ENCODE data around the gene ATP6V1G2. TPM values are rescaled to one million over a fixed set of nuclear protein-coding genes. Genes with fewer than 3 reads are reported as not detected.

The ATP6V1G2 gene
- total and polyA plus RNA-seq, 2 experiments from 2014 or later, result 1.8 to 2.8 TPM

DNA sequence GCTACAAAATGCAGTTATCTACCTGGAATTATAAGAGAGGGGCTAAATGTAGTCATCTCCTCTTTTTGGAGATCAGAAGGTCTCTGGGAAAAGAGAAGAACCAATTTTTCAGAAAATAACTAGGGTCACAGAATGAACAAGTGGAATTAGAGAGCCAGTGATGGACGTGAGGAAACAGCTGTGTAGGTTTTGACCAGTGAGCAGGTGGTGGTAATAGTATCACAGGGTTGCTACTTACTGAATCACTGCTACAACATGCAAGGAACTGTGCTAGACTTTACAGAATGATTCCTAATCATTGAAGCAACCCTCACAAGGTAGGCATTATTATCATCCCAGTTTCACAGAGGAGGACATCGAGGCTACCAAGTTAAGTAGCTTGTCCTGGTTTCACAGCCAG, 1.7 kb downstream of the ATP6V1G2 start:
- no peaks in the 10 kb centered on the region for H3K27me3 ChIP-seq (replicated peaks; ENCODE audit: insufficient read depth)
- peaks cover 59% of the 10 kb centered on the region for H3K79me2 ChIP-seq (ENCODE audit: insufficient read depth)
- H3K9ac ChIP-seq, result no peak overlapping the region
- H3K4me2 ChIP-seq (ENCODE audit: unreplicated experiment), result no peak overlapping the region
- peaks cover 13% of the 10 kb centered on the region; the same call in 1 of the 2 replicates for H4K20me1 ChIP-seq (ENCODE audit: insufficient read depth)
- H3K9me2 ChIP-seq (ENCODE audit: insufficient read depth), result no peaks in the 10 kb centered on the region
- 44 to 56% methylated on average over 2 of the region's 2 CpGs for WGBS, 2 experiments (ENCODE audit: low coverage in 1 of 2, low lambda C conversion rate in 2 of 2, missing lambda C conversion rate in 2 of 2)
- in situ Hi-C loops (cut with MboI), result loop anchor here (5.0 kb wide), 1 partner anchor 58 kb away; no protein-coding TSS in a partner anchor
- H3F3A ChIP-seq (ENCODE audit: insufficient read depth), result peaks cover 4% of the 10 kb centered on the region; the same call in 1 of the 2 replicates
- H3K9me3 ChIP-seq (ENCODE audit: low read depth), result no peaks in the 10 kb centered on the region
- no peak overlapping the region for H3K4me3 ChIP-seq
- peaks cover 16% of the 10 kb centered on the region for H3K4me1 ChIP-seq (ENCODE audit: insufficient read depth)
- H3K27ac ChIP-seq, result no peak overlapping the region
- TF ChIP-seq EZH2 (IDR thresholded peaks at IDR 0.05; ENCODE audit: insufficient read depth, poor library complexity, severe bottlenecking), result no peak
- no peak for TF ChIP-seq EZH2phosphoT487 (IDR thresholded peaks at IDR 0.05; ENCODE audit: insufficient read depth, low read depth)
- peaks cover 13% of the 10 kb centered on the region for H3K36me3 ChIP-seq (ENCODE audit: low read depth)
- no peak for DNase-seq
- H2AFZ ChIP-seq, result no peak overlapping the region

DNA sequence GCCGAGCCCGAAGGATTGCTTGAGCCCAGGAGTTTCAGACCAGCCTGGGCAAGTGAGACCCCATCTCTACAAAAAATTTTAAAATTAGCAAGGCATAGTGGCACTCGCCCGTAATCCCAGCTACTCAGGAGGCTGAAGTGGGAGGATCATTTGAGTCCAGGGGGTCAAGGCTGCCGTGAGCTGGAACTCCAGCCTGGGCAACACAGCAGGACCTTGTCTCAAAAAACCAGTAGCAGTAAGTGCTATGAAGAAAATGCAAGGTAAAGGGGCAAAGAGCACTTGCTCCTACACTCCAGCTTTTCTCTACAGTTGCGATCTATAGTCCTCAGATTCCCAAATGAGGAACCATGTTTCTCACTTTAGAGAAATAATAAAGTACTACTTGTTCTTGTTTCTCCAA, 2.8 kb downstream of the ATP6V1G2 start:
- H3K27ac ChIP-seq, result no peak overlapping the region
- no peak overlapping the region for H2AFZ ChIP-seq
- no peaks in the 10 kb centered on the region for H3K9me2 ChIP-seq (ENCODE audit: insufficient read depth)
- TF ChIP-seq EZH2phosphoT487 (IDR thresholded peaks at IDR 0.05; ENCODE audit: insufficient read depth, low read depth) (no peak), EZH2 (IDR thresholded peaks at IDR 0.05; ENCODE audit: insufficient read depth, poor library complexity, severe bottlenecking) (no peak)
- no peak for DNase-seq
- peaks cover 14% of the 10 kb centered on the region; the same call in 1 of the 2 replicates for H3F3A ChIP-seq (ENCODE audit: insufficient read depth)
- peaks cover 25% of the 10 kb centered on the region for H3K4me1 ChIP-seq (ENCODE audit: insufficient read depth)
- 90% methylated on average over 6 of the region's 6 CpGs for WGBS, 2 experiments (ENCODE audit: low coverage in 1 of 2, low lambda C conversion rate in 2 of 2, missing lambda C conversion rate in 2 of 2)
- peaks cover 21% of the 10 kb centered on the region for H4K20me1 ChIP-seq (ENCODE audit: insufficient read depth)
- H3K4me2 ChIP-seq (ENCODE audit: unreplicated experiment), result no peak overlapping the region
- no peaks in the 10 kb centered on the region for H3K27me3 ChIP-seq (replicated peaks; ENCODE audit: insufficient read depth)
- H3K9ac ChIP-seq, result no peak overlapping the region
- peaks cover 18% of the 10 kb centered on the region for H3K36me3 ChIP-seq (ENCODE audit: low read depth)
- H3K9me3 ChIP-seq (ENCODE audit: low read depth), result no peaks in the 10 kb centered on the region
- in situ Hi-C loops (cut with MboI), result loop anchor here (5.0 kb wide), 1 partner anchor 59 kb away; no protein-coding TSS in a partner anchor
- H3K79me2 ChIP-seq (ENCODE audit: insufficient read depth), result peaks cover 59% of the 10 kb centered on the region
- H3K4me3 ChIP-seq, result no peak overlapping the region

DNA sequence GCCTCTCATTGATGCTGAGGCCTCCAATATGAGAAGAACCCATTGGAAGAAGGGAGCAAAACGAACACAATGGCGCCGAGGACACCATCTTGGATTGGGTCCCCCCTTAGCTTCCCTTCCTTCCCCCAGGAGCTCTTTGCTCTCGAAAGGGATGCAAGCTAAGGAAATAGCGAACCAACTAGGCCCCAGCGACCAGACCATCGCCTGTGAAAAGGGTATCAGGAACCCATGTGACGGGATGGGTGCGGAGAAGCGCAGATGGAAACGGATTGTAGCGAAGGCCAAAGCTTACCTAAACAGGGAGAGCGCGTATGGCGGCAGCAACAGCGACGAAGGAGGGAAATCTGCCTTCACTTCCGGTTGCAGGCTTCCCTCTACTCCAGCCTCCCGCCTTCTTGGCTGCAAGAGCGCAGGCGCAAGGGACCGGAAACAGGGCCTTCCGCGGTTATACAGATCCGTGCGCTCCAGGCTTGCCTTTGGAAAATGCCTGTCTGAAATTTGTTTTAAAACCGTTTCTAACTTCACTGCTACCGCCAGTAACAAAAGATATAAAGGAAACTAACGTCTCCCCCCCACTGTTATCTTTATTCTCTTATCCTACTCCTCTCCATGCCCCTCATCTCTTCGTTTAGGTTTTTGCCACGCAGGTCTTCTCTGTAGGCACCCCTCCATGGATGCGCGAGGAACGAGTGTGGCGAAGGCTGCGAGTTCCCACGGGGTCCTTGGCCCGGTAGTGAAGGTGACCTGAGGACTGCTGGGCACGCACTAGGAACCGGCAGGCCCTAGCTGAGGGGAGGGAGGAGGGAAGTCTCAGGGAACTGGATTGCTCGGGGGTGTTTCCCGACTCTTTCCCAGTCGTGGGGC, 4.5 kb downstream of the ATP6V1G2 start, which contains the start of gene DDX39B:
Gene DDX39B (minus strand): TSS at position 346 of the 864 bp plus-strand sequence. CDS start 1,471 bp downstream, outside the sequence.
- peaks cover 15% of the 10 kb centered on the region; the same call in 1 of the 2 replicates for H3F3A ChIP-seq (ENCODE audit: insufficient read depth)
- peak within 1 kb of the TSS; percentile 96 for H3K27ac ChIP-seq
- H3K9ac ChIP-seq, result peak within 1 kb of the TSS; percentile 98
- no peaks in the 10 kb centered on the region for H3K9me2 ChIP-seq (ENCODE audit: insufficient read depth)
- no peaks in the 10 kb centered on the region for H3K27me3 ChIP-seq (replicated peaks; ENCODE audit: insufficient read depth)
- H3K4me1 ChIP-seq (ENCODE audit: insufficient read depth), result peaks cover 19% of the 10 kb centered on the region
- peak; percentile 99 for DNase-seq
- TF ChIP-seq EZH2phosphoT487 (IDR thresholded peaks at IDR 0.05; ENCODE audit: insufficient read depth, low read depth) (no peak), EZH2 (IDR thresholded peaks at IDR 0.05; ENCODE audit: insufficient read depth, poor library complexity, severe bottlenecking) (no peak)
- 0 to 2% methylated on average over 42 to 43 of the region's 43 CpGs for WGBS, 2 experiments (ENCODE audit: low coverage in 1 of 2, low lambda C conversion rate in 2 of 2, missing lambda C conversion rate in 2 of 2)
- H4K20me1 ChIP-seq (ENCODE audit: insufficient read depth), result peaks cover 27% of the 10 kb centered on the region
- peaks cover 31% of the 10 kb centered on the region for H3K36me3 ChIP-seq (ENCODE audit: low read depth)
- peak within 1 kb of the TSS; percentile 96 for H3K4me3 ChIP-seq
- no peaks in the 10 kb centered on the region for H3K9me3 ChIP-seq (ENCODE audit: low read depth)
- H2AFZ ChIP-seq, result peak within 1 kb of the TSS; percentile 83
- peak within 1 kb of the TSS; percentile 91 for H3K4me2 ChIP-seq (ENCODE audit: unreplicated experiment)
- H3K79me2 ChIP-seq (ENCODE audit: insufficient read depth), result peaks cover 64% of the 10 kb centered on the region
- in situ Hi-C loops (cut with MboI), result loop anchor here (5.0 kb wide), 1 partner anchor 60 kb away; no protein-coding TSS in a partner anchor

DNA sequence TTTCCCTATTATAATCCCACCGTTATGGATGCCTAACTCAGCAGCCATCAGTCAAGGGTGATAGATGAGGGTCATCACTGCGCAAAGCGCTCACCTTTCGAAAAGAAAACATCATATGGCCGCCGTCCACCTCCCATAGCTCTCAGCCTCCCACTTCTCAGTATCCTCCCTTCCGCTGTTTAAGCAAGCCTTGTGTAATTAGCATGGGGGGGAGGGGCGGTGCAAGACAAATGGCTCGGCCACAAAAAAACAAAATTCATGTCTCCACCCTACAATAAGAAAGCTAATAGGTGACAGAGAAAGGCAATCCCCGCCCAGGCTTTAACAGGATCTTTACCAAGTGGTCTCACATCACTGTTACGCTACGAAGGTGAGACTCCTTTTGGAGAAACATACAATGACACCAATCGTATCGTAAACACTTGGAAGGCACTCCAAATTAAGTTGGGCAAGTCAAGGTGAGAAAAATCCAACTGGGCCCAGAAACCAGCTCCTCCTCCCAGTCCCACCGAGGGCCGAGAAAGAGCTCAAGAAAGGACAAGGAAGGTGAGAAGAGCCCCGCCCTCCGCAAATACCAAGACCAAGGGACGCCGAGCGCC, 5.2 kb downstream of the ATP6V1G2 start:
- Histone ChIP-seq H3K4me1 (ENCODE audit: insufficient read depth) (peaks cover 19% of the 10 kb centered on the region), H2AFZ (peak overlapping the region; percentile 83), H3K27ac (peak overlapping the region; percentile 96), H3K9ac (peak overlapping the region; percentile 98), H3K9me2 (ENCODE audit: insufficient read depth) (no peaks in the 10 kb centered on the region), H3K27me3 (replicated peaks; ENCODE audit: insufficient read depth) (no peaks in the 10 kb centered on the region), H3K9me3 (ENCODE audit: low read depth) (no peaks in the 10 kb centered on the region), H3K79me2 (ENCODE audit: insufficient read depth) (peaks cover 71% of the 10 kb centered on the region), H3F3A (ENCODE audit: insufficient read depth) (peaks cover 18% of the 10 kb centered on the region), H3K4me3 (peak overlapping the region; percentile 96), H3K4me2 (ENCODE audit: unreplicated experiment) (peak overlapping the region; percentile 91), H3K36me3 (ENCODE audit: low read depth) (peaks cover 39% of the 10 kb centered on the region), H4K20me1 (ENCODE audit: insufficient read depth) (peaks cover 27% of the 10 kb centered on the region)
- 1% methylated on average over 21 of the region's 21 CpGs for WGBS, 2 experiments (ENCODE audit: low coverage in 1 of 2, low lambda C conversion rate in 2 of 2, missing lambda C conversion rate in 2 of 2)
- DNase-seq, result peak; percentile 81
- in situ Hi-C loops (cut with MboI), result loop anchor here (5.0 kb wide), 1 partner anchor 61 kb away; no protein-coding TSS in a partner anchor
- TF ChIP-seq EZH2phosphoT487 (IDR thresholded peaks at IDR 0.05; ENCODE audit: insufficient read depth, low read depth), result no peak
- TF ChIP-seq EZH2 (IDR thresholded peaks at IDR 0.05; ENCODE audit: insufficient read depth, poor library complexity, severe bottlenecking), result no peak

All from GM23248 (cell line).